Hypothalamus (tissue), 51 donors: ENCODE data around the gene MKLN1.
"Not testable (repeated sequence)": the region's sequence is repeated elsewhere in the genome, so short reads cannot be mapped to it uniquely, and the experiment has no call there.

Experiments
- DNase-seq, 51 donors: peaks; one replicate each; lab custom pipeline; 2025; lab: John Stamatoyannopoulos, UW

The MKLN1 gene

DNA sequence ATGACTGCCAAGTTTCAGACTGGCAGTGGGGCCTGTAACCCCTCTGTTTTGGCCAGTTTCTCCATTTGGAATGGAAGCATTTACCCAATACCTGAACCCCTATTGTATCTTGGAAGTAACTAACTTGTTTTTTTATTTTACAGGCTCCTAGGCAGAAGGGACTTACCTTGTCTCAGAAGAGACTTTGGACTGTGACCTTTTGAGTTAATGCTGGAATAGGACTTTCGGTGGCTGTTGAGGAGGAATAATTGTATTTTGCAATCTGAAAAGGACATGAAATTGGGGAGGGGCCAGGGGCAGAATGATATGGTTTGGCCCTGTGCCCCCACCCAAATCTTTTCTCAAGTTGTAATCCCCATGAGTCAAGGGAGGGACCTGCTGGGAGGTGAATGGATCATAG is 20.0 kb upstream of the MKLN1 start:
- no peak for DNase-seq

DNA sequence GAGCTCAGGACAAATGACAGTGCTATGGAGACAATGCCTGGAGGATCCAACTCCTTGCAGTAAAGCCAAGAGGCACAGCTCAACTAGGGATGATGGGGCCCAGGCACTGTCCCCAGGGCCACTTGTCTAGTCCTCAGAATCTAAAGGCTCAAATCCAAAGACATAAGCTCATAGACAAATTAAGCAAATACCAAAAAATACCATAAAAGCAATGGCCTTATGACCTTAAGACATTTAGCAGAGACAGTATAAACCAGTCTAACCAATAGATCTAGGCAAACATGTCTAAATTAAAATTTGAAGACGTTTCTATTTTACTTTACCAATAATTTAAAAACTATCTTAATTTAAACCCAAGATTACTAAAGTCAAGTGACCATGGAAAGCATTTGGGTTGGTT is 14.8 kb upstream of the MKLN1 start:
- DNase-seq: no peak

DNA sequence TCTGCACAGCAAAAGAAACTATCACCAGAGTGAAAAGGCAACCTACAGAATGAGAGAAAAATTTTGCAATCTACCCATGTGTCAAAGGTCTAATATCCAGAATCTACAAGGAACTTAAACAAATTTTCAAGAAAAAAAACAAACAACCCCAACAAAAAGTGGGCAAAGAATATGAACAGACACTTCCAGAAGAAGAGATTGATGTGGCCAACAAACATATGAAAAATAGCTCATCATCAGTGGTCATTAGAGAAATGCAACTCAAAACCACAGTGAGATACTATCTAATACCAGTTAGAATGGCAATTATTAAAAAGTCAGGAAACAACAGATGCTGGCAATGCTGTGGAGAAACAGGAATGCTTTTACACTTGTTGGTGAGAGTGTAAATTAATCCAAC is 7.1 kb upstream of the MKLN1 start:
- no peak for DNase-seq

DNA sequence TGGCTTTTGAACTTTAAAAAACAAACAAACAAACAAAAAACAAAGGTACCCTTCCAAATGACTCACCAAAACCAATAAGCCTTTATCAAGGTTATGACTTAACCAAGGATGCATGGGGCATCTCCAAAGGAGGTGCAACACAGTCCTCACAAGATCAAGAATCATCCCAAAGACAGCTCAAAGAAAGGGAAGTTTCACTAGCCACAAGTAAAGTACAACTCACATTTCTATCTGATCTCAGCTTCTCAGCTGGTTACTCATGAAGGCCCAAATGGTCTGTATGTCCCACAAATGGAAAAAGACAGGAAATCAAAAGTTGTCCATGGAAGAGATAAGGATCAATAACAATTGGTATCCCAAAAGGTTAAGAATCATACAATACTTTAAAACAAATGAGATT is 6.0 kb upstream of the MKLN1 start:
- DNase-seq: no peak

DNA sequence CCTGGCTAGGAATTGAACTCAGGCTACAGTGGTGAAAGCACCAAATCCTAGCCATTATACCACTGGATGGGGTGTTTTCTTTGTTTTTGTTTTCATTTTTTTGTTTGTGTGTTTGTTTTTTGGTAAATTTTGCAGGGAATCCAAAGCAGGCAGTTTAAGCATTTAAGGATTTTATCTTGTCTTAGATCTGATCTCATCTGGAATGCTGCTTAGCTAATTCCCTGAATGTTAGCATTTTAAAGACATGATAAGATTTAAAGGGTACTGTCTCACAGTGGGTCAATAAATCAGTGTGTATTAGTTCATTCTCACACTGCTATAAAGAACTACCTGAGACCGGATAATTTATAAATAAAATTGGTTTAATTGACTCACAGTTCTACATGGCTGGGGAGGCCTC is 5.6 kb upstream of the MKLN1 start:
- no peak for DNase-seq

DNA sequence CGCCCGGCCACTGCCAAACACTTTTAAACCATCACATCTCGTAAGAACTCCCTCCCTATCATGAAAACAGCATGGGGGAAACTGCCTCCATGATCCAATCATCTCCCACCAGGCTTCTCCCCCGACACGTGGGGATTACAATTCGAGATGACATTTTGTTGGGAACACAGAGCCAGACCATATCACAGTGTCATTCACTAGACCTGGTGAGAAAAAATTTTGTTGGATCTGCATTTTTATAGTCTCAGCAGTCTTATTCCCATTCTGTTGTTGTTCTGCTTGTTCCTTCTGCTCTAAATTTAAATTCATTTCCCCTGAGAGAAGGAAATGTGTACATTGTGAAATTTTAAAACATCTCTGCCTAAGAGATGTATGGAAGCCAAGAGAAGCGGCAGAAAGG is 4.8 kb upstream of the MKLN1 start:
- no peak for DNase-seq

DNA sequence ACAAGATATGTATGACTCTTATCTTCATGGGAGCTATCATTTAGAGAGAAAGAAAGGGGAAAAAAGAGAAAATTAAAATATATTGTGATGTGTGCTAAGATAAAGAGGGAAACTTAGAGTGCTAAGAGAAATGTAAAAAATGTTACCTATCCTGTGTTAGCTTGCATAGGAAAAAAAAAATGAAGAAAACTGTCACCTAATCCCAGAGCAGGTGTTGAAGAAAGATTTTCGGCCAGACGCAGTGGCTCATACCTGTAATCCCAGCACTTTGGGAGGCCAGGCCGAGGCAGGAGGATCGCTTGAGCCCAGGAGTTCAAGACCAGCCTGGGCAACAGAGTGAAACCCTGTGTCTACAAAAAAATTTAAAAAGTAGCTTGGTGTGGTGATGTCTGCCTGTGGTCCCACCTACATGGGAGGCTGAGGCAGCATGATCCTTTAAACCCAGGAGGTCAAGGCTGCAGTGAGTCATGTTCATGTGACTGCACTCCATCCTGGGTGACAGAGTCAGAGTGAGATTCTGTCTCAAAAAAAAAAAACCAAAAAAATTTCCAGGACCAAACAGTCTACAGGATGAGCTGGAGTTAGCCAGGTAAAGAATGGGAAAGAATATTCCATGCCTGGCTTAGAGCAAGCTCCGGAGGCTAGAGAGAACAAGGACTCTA is 2.4 kb upstream of the MKLN1 start:
- no peak for DNase-seq

DNA sequence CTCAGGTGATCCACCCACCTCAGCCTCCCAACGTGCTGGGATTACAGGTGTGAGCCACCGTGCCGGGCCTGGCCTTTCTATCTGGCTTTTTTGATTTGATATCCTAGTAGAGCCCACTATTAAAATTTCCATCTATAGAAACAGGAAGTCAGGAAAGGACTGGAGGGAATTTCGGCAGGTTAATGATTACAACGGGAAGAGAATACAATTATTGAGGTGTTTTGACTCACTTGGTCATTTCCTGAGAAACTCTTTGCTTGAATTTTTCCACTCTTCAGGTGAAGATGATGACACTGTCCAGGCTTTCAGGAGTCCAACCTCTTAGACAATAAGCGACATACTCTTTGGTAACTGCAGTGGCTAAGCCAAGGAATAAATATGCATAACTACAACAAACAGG is 1.1 kb upstream of the MKLN1 start:
- DNase-seq: no peak

DNA sequence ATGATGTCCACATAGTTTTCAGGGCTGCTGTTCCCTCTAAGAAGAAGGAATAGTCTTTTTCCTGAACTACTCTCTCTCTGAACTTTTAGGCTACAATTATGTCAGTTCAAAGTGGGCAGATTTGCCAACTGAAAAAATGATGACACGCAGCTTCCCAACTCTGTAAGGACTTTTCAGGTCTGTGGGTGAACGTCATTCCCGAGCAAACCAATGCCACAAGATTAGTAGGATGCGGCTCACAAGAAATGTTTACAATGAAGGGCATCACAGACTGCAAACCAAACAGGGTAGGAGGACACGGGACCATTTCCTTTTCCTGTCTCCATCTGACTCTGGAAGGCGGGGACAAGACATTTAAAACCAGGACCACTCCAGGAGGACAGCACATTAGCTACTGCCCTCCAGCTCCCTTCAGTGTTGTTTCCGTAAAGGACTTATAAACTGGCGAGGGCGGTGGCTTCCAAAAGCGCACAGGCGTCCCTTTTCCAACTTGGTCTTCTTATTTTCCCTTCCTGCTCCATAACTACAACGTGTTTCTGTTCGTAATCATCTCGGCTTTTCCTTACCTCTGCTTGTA is 539 bp upstream of the MKLN1 start:
- peak in 26 of 51 donors; percentile 9 to 91 (median 44) for DNase-seq

DNA sequence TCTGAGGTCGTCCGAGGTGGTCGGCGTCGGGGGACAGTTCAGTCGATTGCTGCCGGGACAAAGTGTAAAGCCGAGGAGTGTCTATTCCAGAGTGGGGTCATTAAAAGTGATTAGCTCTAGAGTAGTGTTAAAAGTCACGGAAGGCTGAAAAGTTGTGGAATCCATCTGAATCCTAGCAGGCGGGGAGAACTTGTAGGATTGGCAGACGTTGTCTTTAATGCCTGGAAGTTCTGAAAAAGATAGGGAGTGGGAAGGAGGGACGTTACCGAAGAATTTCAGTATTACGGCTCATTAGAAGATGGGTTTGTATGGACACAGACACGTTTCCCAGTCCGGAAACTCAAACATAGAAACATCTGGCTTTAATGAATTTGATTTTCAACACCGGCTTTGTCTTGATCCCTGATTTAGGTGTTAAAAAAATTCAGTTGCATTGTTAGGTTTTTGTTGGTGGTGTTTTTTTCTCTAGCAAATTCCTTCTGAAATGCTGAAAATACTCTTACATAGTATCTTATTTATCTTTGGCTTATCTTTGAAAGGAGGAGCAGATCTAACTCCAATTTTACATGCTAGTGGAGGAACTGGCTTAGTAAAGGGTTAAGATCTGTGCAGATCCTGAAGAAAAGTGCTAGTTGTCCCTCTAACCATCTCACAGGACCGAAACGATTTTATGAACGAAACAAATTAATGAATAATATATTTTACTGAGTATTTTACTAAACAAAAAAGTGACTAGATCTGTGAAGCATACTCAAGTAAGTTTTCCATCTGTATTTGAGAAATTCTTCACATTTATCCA is 900 bp downstream of the MKLN1 start:
- DNase-seq: peak in 3 of 51 donors; percentile 68 to 80 (median 76)

DNA sequence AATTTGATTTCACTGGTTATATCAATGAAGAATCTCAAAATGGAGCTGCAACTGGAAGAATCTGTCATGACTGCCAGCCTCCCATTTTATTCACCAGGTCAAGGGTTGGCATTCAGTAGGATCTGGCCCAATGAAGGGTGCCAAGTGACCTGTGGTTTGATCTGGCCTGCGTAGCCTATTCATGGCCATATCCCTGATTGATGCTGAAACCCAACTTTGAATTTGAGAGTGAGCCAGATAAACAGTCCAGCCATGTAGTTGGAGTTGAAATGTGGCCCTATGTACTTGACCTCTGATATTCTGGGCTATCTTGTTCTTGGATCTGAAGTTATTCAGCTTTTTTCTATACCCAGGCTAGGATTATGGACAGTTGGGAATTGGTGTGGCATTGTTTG is 1.5 kb downstream of the MKLN1 start:
- DNase-seq: peak in 5 of 51 donors; percentile 1 to 20 (median 15)

DNA sequence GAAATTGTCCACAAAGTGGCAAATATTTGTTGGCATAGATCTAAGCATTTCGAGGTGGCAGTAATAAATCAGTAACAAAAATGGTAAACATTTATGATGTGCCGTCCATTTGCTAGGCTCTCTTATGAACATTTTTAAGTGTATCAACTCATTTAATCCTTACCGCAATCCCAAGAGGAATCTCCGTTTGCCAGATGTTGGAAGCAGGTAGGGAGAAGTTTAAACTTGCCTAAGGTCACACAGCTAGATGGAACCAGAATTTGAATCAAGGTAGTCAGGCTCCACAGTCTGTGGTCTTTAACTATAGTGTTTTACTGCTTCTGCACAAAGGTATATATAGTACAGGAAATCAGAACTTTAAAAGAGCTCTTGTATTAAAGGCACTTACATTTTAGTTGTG is 2.6 kb downstream of the MKLN1 start:
- no peak for DNase-seq

DNA sequence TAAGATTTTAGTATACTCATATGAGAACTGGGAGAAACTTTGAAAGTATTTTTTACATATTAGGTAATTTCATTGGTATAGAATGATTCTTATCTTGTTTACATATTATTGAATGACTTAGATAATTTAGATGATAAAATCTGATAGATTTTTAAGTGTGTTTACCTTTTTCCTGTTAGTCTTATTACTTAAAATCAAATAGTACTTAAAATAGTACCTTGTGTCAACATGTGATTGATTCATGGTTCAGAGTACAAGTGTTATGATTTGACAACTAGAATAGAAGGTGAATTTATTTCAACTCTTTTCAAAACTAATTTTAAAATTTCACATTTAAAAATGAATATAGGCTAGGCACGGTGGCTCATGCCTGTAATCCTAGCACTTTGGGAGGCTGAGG is 4.1 kb downstream of the MKLN1 start:
- DNase-seq: no peak

DNA sequence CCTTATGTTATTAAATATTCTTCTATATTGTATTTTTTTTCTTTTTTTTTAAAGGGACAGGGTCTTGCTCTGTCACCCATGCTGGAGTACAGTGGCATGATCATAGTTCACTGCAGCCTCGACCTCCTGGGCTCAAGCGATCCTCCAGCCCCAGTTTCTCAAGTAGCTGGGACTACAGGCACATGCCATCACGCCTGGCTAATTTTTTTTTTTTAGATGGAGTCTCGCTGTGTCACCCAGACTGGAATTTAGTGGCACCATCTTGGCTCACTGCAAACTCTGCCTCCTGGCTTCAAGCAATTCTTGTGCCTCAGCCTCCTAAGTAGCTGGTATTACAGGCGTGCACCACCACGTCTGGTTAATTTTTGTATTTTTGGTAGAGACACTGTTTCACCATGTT is 5.1 kb downstream of the MKLN1 start:
- not testable (repeated sequence) for DNase-seq

DNA sequence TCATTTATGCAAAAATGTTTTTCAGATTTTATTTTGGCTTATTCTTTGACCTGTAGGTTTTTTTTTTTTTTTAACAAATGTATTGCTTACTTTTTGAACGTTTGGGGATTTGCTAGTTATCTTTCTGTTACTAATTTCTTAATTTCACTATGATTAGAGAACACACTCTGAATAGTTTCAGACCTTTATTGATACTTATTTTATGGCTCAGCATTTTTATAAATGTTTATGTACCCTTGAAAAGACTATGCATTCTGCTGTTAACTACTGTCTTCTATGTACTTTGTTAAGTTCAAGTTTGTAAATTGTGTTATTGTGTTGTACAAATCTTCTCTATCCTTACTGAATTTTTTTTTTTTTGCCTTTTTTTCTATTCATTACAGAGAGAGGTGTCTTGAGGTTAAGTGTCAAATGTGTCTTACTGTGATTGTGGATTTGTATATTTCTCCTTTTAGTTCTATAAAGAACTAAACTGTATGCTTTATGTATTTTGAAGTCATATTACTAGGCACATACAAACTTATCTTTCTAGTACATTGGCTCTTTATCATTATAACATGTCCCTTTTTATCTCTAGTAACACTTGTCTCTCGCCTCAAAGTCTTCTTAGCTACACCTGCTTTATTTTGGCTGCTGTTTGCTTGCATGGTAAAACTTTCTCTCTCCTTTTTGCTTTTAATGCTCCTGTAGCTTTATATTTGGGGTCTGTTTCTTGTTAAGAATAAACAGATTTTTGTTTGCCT is 8.1 kb downstream of the MKLN1 start:
- DNase-seq: no peak

DNA sequence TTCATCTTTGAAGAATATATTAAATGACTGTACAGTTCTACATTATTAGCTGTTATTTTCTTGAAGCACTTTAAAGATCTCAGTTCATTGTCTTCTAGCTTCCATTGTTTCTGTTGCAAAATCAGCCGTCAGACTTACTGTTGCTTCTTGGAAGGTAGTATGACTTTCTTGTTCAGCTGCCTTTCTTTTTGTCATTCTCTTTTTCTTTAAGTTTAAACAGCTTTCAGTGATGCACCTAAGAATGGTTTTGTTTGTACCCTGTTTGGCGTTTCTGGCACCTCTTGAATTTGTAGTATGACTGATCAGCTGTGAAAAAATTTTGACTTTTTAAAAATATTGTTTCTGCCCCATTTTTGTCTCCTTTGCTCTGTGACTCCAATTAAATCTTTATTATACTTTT is 9.3 kb downstream of the MKLN1 start:
- DNase-seq: no peak

DNA sequence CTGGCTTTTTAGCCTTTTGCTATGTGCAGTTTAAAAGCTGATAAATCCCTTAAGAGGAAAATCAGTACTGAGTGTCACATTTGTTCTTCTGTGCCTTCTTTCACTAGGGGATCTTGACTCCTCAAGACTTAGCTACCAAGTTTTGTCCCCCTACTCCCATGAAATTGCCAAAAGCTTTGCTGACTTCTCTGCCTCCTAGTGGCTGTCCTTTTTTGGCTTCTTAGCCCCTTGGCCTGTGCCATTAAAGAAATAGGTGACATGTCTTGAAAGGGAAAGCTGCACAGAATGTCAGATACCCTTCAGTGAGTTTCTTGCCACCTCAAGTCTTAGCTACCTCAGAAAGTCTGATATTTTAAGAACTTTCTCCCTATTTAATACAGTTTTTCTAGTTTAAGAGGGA is 10.5 kb downstream of the MKLN1 start:
- no peak for DNase-seq

DNA sequence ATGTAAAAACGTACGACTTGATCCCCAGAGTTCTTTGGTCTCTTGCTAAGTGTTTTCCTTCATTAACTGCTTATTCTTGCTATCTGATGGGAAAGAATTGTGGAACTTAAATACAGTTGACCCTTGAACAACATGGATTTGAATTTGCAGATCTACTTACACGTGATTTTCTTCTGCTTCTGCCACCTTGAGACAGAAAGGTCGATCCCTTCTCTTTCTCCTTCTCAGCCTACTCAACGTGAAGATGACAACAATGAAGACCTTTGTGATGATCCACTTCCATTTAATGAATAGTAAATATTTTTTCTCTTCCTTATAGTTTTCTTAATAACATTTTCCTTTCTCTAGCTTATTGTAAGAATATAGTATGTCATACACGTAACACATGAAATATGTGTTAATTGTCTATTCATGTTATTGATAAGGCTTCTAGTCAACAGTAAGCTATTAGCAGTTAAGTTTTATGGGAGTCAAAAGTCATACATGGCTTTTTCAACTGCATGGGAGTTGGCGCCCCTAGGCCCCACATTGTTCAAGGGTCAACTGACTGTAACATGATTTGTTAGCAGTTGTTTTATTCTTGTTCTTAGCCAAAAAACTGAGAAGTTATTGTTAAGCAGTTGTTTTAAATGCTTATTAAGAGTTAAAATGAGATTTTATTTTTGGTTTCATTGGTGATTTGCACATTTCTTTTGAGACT is 11.2 kb downstream of the MKLN1 start:
- no peak for DNase-seq

DNA sequence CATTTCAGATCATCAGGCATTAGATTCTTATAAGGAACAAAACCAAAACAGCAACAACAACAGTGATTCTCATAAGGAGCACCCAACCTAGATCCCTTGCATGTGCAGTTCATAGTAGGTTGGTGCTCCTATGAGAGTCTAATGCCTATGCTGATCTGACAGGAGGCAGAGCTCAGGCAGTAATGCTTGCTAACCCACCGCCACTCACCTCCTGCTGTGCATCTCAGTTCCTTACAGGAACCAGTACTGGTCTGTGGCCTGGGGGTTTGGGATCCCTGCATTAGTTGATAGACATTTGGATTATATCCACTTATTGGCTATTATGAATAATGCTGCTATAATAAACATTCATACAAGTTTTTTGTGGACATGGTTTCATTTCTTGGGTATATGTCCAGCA is 14.0 kb downstream of the MKLN1 start:
- no peak for DNase-seq

DNA sequence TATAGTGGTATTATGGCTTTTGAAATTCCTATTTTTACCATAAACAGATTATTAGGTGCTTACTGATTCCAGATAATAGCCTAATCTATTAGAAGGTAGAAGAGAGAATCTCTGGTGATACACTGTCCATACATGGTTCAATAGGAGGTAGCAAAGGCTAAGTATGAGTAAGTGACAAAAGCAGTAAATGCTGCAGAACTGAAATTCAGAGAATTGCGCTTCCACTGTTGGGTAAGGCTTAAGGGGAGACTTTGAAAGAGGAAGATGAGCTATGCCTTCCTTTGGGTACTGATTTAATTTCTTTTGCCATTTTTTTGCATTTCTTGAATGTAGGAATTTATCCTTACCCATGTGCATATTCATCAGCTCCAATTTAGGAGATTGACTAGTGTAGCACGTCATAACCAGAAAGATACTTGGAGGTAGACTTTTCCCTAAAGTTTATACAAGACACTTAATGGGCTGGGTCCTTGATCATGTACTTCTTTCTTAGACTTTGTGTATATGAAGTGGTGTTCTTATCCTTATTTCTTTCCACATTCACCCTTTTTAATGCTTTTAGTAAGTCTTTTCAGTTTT is 15.3 kb downstream of the MKLN1 start:
- no peak for DNase-seq
